GM18505 (cell line): ENCODE measurements around the gene FILIP1L.

ENCODE experiments used
- ATAC-seq: cut with Tn5 transposase; IDR thresholded peaks from one replicate; pipeline ENCODE4 v1.9.1; 2021; ENCODE audit not compliant: unreplicated experiment
- POLR2A ChIP-seq: IDR thresholded peaks from 4 replicates; pipeline ENCODE4 v1.6.1; 2011; ENCODE audit warnings: borderline replicate concordance; ENCODE audit not compliant: insufficient read depth, insufficient read length; ENCODE audit errors: extremely low read depth

FILIP1L gene

GRCh38 chr3:99934975-99935797 lies 179.1 kb downstream of the FILIP1L start:
- ATAC-seq = no peak

DNA sequence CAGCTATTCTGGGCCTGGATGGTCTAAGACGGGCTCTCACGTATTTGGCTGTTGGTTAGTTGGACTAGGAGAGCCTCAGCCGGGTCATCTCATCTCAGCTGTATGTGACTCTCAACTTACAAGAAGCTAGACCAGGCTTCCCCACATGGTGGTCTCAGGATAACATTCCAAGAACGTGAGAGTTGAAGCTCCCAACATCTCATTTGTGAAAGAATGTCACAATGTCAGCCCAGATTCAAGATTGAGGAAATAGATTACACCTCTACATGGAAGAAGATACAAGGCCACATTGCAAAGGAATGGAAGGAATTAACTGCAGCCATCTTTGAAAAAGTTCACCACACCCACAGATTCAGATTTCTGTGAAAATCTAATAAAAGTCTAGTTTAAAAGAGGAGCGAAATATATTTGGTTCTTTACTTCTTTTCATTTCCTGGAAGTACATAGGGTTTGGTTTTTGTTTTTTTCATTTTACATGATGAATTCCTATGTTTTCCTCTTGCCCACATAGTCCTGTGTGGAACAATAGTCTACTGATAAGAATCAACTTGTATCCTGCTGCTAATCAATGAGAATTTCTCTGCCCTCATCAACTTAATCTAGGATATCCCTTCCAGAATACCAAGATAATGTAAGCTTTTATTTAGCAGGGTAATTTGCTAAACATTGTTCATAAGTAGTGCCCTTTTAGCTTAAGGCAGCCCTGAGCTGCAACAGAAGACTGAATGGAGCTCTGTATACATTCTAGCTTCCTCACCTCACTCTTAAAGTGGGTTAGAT lies 180.1 kb downstream of the FILIP1L start:
- TF ChIP-seq POLR2A = no peak
- no peak for ATAC-seq

More at GRCh38 chr3:99934975-99935797, 179.1 kb downstream of the FILIP1L start:
- no peak for TF ChIP-seq POLR2A

- no peak for TF ChIP-seq POLR2A
- no peak for ATAC-seq
These were observed 183.2 kb downstream of the FILIP1L start for GRCh38 chr3:99931059-99931458.

GRCh38 chr3:99929745-99930139 lies 184.6 kb downstream of the FILIP1L start:
- no peak for TF ChIP-seq POLR2A
- no peak for ATAC-seq

GRCh38 chr3:99928771-99929744 lies 185.2 kb downstream of the FILIP1L start:
- no peak for TF ChIP-seq POLR2A
- ATAC-seq = no peak

DNA sequence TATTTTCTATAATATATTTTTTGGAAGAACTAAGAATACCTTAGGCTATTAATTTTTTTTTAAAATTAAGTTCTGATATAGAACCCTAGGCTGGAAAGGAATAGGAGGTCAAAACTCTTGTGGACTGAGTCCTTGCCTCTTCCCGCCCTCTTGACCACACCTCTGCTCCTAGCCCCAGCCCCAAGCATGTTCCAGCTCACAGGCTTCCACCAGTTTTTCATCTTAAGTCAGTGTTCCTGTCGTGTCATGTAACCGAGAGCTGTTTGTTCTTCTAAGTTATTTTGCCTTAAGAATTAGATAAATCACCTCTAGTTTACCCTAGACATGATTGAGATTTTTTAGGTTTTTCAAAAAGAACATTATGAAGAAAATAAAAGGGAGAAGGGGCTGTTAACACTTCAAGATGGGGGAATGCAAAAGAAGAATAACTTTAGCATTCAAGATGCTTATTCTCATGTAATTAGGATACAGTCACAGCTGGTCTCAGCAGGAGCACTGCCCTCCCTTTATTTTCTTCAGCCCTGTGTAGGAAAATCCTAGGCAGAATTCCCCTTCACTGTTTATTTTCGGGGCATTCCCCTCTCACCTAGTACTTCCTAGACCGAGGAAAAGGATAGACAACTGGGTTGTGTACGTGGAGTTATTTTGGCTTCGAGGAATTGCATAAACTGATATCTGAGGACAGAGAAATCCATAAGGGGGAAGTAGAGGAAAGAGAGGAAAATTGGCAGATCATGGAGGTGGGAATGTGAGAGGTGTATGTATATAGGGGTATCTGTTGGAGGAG lies 186.4 kb downstream of the FILIP1L start:
- no peak for TF ChIP-seq POLR2A
- no peak for ATAC-seq

DNA sequence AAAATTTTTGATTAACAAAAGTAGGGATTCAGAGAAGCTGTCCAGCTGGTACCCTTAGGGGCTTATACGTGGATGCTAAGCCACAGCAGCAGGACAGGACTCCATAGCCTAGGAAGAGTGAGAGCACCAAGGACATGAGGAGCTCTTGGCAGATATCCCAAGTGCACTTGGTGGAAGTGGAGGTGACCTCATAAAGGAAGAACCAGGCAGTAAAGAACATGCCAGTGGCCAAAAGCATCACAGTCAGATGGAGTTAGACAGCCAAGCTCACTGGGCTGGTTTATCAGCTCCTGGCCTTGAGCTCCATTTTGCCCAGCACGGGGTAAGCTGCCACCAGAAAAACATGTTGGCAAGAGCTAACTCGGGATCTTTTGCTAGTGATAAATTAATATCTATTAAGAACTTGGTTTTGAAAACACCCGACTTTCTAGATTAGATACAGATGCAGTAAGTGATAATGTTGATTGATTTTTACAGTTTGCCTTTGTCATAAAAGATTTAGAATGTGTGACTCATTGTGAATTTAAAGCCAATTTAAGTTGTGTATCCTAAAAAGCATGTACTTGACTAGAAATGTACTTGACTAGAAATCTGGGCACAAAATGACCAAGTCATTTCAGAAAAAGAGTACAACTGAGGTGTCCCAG lies 188.6 kb downstream of the FILIP1L start:
- no peak for TF ChIP-seq POLR2A
- ATAC-seq = no peak

DNA sequence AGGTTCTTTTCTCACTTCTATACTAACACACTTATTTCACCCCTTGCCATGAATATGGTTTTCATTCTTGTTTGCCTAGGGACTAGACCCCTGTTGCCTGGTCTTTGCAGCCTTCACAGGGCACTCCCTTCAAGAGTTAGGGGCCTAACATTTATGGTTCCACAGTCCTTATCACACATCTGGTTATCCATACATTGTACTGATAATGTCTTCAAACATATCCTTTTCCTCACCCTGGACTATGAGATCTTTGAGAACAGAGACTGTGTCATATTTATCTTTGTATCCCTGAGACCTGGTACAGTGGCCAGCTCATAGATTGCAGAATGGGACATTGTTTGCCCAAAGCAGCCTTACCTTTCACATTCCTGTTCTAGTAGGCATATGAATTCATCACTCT lies 190.4 kb downstream of the FILIP1L start:
- no peak for TF ChIP-seq POLR2A
- no peak for ATAC-seq

DNA sequence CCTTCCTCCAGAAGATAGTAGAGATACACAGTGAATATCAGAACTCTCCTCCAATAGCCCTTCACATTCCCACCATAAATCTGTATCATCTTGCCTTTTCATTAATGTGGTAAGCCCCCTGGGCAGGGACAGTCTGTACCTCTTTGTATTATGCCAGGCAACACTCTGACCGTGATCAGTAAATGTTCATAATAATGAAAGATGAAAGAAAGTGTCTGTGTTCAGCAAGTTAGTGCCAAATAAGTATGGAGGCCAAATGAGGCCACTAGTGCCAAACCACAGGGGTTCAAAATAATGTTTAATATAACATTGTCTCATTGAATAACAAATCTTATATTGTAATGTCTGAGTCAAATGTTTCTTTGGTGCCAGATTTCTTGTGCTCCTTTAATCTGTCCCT lies 192.3 kb downstream of the FILIP1L start:
- TF ChIP-seq POLR2A = no peak
- no peak for ATAC-seq

DNA sequence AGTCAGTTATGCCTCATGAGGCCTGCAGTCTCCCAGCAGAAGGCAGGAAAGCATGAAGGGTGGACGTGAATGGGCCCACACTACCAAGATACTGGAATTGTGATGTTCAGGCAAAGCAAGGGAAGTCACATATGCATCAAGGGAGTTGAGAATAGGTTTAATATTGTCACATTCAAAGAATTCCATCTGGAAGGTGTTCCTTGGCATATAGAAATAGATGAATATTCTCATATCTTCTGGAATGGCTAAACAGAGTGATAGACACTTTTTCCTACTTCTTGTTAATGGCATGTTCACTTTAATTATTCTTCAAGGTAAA lies 193.0 kb downstream of the FILIP1L start:
- TF ChIP-seq POLR2A = no peak
- no peak for ATAC-seq

DNA sequence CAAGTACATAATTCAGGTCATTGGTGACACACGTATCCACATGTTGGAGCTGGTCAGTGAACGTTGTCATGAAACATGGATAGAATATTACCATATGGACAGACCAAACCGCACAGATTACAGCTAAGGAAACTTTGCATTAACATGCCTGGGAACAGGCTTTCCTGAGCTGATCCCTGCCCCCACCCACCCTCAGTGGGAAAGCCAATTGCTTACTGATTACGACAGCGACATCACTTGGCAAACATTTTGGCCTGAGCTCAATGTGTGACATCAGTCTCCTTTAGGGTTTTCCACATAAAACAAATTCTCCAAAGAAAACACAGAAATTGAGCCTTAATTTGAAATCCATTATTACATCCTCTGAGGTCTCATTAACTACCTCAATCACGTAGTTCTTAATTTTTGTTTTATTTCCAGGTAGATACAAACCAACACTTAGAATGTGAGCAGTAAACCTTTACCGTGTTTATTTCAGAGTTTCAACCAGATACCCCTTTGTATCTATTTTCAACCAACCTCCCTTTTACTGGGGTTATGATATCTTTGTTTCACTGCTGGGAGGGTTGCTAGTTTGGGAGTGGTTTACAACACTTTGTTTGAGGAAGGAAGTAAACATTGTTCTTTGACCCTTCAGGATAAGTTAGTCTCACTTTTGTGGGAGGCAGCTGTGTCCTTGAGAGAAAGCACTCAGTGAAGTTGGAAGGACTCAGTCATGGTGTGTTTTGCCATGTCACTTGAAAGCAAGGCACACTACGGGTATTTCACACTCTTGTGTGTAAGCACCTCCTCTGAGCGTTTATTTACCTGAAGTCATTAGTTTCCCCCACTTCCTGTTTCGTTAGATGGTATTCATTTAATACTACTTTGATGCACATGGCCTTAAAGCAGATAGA lies 193.6 kb downstream of the FILIP1L start:
- no peak for TF ChIP-seq POLR2A
- ATAC-seq = no peak
